K562 (cell line): ENCODE measurements around the gene DROSHA. TPM values are rescaled to one million over a fixed set of nuclear protein-coding genes. Genes with fewer than 3 reads are reported as not detected.

Source experiments
- ATAC-seq: fragments of 200-7000 bp; cut with Tn5 transposase; 3 replicates; pipeline ENCODE4 v1.9.1; 2020; ENCODE audit warnings: moderate library complexity
- BruUV-seq: library from RNA; stranded (reverse); fragments of 400-500 nt; replicated peaks from 2 replicates; lab custom pipeline; 2021; lab: Mats Ljungman, UMichigan
- CTCF ChIA-PET: fragments of 300-600 bp; formaldehyde crosslinking; extraction: SDS; loops from one replicate; lab custom pipeline; 2021; ENCODE audit warnings: low intra/inter-chr PET ratio; lab: Yijun Ruan, JAX
- POLR2A ChIA-PET: fragments of 300-600, 350-650 bp; sonication (Branson Sonifier 250); formaldehyde crosslinking; extraction: SDS; loops from one replicate; lab custom pipeline; 2021; ENCODE audit warnings: antibody characterized with exemption, inconsistent platforms; lab: Yijun Ruan, JAX
- DNase-seq, 4 experiments: peaks; one replicate each; pipeline versions ENCODE4 v3.0.0 to v3.0.0-alpha.2; 2011 to 2018; ENCODE audit warnings: low spot score in 3 of 4, mixed read lengths in 3 of 4; ENCODE audit errors: extremely low read depth in 1 of 4
- FAIRE-seq: peaks from 2 replicates; lab custom pipeline; 2011; peaks lifted over from hg19 to GRCh38; lab: Jason Lieb, UNC
- H2AFZ ChIP-seq: 2 replicates; pipeline ENCODE4 v1.6.0; 2011; ENCODE audit warnings: low read depth, low read length, control low read depth, inconsistent platforms
- H3K27ac ChIP-seq: fragments of 200-600 bp; 3 replicates; pipeline ENCODE4 v1.8.0; 2011; ENCODE audit warnings: low read depth, mild to moderate bottlenecking, control low read depth, inconsistent platforms, low read length, moderate library complexity, mixed read lengths; ENCODE audit errors: extremely low read depth
- H3K27me3 ChIP-seq, 2 experiments: fragments of 300-600 bp in 1 of 2; 2 replicates in 1 of 2; 3 replicates in 1 of 2; pipeline versions ENCODE4 v1.6.0 to v1.8.0; 2011; ENCODE audit warnings: inconsistent platforms in 2 of 2, low read length in 2 of 2, mild to moderate bottlenecking in 1 of 2, mixed read lengths in 1 of 2, moderate library complexity in 1 of 2; ENCODE audit not compliant: control insufficient read depth in 2 of 2, insufficient read depth in 2 of 2
- H3K36me3 ChIP-seq: fragments of 300-600 bp; 3 replicates; pipeline ENCODE4 v1.8.0; 2011; ENCODE audit warnings: mild to moderate bottlenecking, low read length, inconsistent platforms; ENCODE audit not compliant: control insufficient read depth, insufficient read depth
- H3K4me1 ChIP-seq, 2 experiments: fragments of 200-600 bp in 1 of 2; replicated peaks in 1 of 2; 2 replicates in 1 of 2; 3 replicates in 1 of 2; pipeline versions ENCODE4 v1.5.1 to v1.8.0; 2011; ENCODE audit warnings: inconsistent platforms in 2 of 2, low read length in 2 of 2, mild to moderate bottlenecking in 1 of 2, mixed read lengths in 1 of 2, moderate library complexity in 1 of 2; ENCODE audit not compliant: control insufficient read depth in 2 of 2, insufficient read depth in 2 of 2
- H3K4me2 ChIP-seq: 2 replicates; pipeline ENCODE4 v1.6.1; 2011; ENCODE audit warnings: low read length, control low read depth, inconsistent platforms, mixed read lengths; ENCODE audit not compliant: insufficient read depth
- H3K4me3 ChIP-seq: fragments of 200-600 bp; sonication (generic), shearing (Covaris generic); 2 replicates; pipeline ENCODE4 v1.5.1; 2016; ENCODE audit warnings: control low read depth, inconsistent platforms
- H3K79me2 ChIP-seq: fragments of 200-600 bp; 3 replicates; pipeline ENCODE4 v1.8.0; 2011; ENCODE audit warnings: low read length, inconsistent platforms; ENCODE audit not compliant: control insufficient read depth, insufficient read depth
- H3K9ac ChIP-seq, 2 experiments: 2 replicates each; pipeline versions ENCODE4 v1.6.0 to v1.6.1; 2011; ENCODE audit warnings: low read depth in 2 of 2, low read length in 2 of 2, control low read depth in 1 of 2, inconsistent platforms in 1 of 2, mild to moderate bottlenecking in 1 of 2, mixed read lengths in 1 of 2; ENCODE audit not compliant: insufficient read depth in 1 of 2
- H3K9me1 ChIP-seq: one replicate; pipeline ENCODE4 v1.6.0; 2011; ENCODE audit warnings: inconsistent platforms, mild to moderate bottlenecking, low read length, moderate library complexity; ENCODE audit not compliant: control insufficient read depth, insufficient read depth
- H3K9me3 ChIP-seq: replicated peaks from 2 replicates; pipeline ENCODE4 v1.5.1; 2011; ENCODE audit warnings: low read depth, low read length, inconsistent platforms; ENCODE audit not compliant: control insufficient read depth, insufficient read depth
- H4K20me1 ChIP-seq: replicated peaks from 2 replicates; pipeline ENCODE4 v1.6.1; 2011; ENCODE audit warnings: low read length, inconsistent platforms, mixed read lengths; ENCODE audit not compliant: control insufficient read depth, insufficient read depth
- HDAC1 ChIP-seq, 2 experiments: fragments of 450-650 bp; IDR thresholded peaks; 2 replicates each; pipeline ENCODE4 v1.6.1; 2016 to 2017; ENCODE audit warnings: inconsistent platforms in 1 of 2, mild to moderate bottlenecking in 1 of 2, moderate library complexity in 1 of 2
- KDM2B ChIP-seq: fragments of 250-450 bp; sonication (Bioruptor Pico); IDR thresholded peaks from 2 replicates; pipeline ENCODE4 v1.8.0; 2021; ENCODE audit warnings: mild to moderate bottlenecking, moderate library complexity
- L3MBTL2 ChIP-seq: fragments of 450-650 bp; IDR thresholded peaks from 2 replicates; pipeline ENCODE4 v1.6.1; 2016; ENCODE audit warnings: mild to moderate bottlenecking, moderate library complexity
- NR1H2 ChIP-seq: sonication (generic); formaldehyde crosslinking; IDR thresholded peaks from 2 replicates; pipeline ENCODE4 v1.4.0; 2020; ENCODE audit warnings: mild to moderate bottlenecking, missing genetic modification reagents
- RERE ChIP-seq: sonication (generic); formaldehyde crosslinking; IDR thresholded peaks from 2 replicates; pipeline ENCODE4 v1.8.0; 2023; ENCODE audit warnings: missing genetic modification reagents, mild to moderate bottlenecking, borderline replicate concordance
- SMARCA4 ChIP-seq: fragments of 450-650 bp; IDR thresholded peaks from 2 replicates; pipeline ENCODE4 v1.6.1; 2016
- ZNF639 ChIP-seq, 2 experiments: fragments of 200-800 bp in 1 of 2; sonication (Bioruptor generic) in 1 of 2; sonication (generic) in 1 of 2; formaldehyde crosslinking in 1 of 2; IDR thresholded peaks in 1 of 2; conservative IDR thresholded peaks in 1 of 2; 2 replicates each; pipeline versions ENCODE4 v1.5.0 to v1.6.1; 2016 to 2020; ENCODE audit warnings: missing compliant biosample characterization in 1 of 2, missing genetic modification characterization in 1 of 2, missing genetic modification reagents in 1 of 2
- ZZZ3 ChIP-seq: fragments of 450-650 bp; IDR thresholded peaks from 2 replicates; pipeline ENCODE4 v1.6.1; 2016; ENCODE audit warnings: antibody characterized with exemption, mild to moderate bottlenecking, moderate library complexity
- WGBS: fragments of 100-300 bp; shearing (Covaris generic); methylation state at CpG from one replicate; pipeline ENCODE4 v1.1.6; 2016; ENCODE audit warnings: low coverage, mixed read lengths; ENCODE audit not compliant: insufficient coverage; ENCODE audit errors: missing lambda C conversion rate; 5-methylcytosine and 5-hydroxymethylcytosine counted together
- in situ Hi-C: fragments of 300-500 bp; cut with MboI; formaldehyde crosslinking; loops from 4 replicates; pipeline ENCODE4 v1.15.0; 2018; ENCODE audit warnings: inconsistent platforms, mixed read lengths
- intact Hi-C: fragments of 100-400 bp; cut with micrococcal nuclease; formaldehyde crosslinking; loops from 2 replicates; pipeline ENCODE4 v1.14.2; 2022
- polyA plus RNA-seq, 8 experiments: library from polyadenylated mRNA; depleted of rRNA in 4 of 8; stranded (reverse) in 5 of 8; unstranded in 3 of 8; fragments of >200 nt; fragmentation: Nextera tagmentation in 2 of 8; fragmentation: Illumina TruSeq in 1 of 8; extraction: Ambion mirVana in 2 of 8; extraction: Trizol in 1 of 8; gene quantifications; 2 replicates each; pipeline versions ENCODE4 v1.2.1 to v1.2.3, GENCODE V29; 2011 to 2014; ENCODE audit warnings: inconsistent platforms in 1 of 8, missing spikeins in 1 of 8
- total RNA-seq, 7 experiments: library from RNA; depleted of rRNA in 6 of 7; stranded (reverse); fragments of >200 nt in 6 of 7; fragmentation: Illumina TruSeq in 2 of 7; extraction: Trizol in 2 of 7; gene quantifications; 2 replicates each; pipeline versions ENCODE4 v1.2.1 to v1.2.3, GENCODE V29; 2011 to 2021; ENCODE audit warnings: low replicate concordance in 1 of 7

DROSHA gene
- total and polyA plus RNA-seq, 9 of the 15 experiments (the other 6 are each of a cell fraction or from before 2014, with no cell fraction given) = 52.5 to 109 (median 68.9) TPM

- TF ChIP-seq ZNF639 (CRISPR knock-in tag; conservative IDR thresholded peaks at IDR 0.05 in 1 of 2, IDR thresholded peaks at IDR 0.05 in 1 of 2) = peak in 1 of 2 experiments; percentile 74; a peak in 2 of 4 replicates
These were observed 170.0 kb downstream of the DROSHA start (continued) for GRCh38 chr5:31361704-31362528.

GRCh38 chr5:31361234-31361633 lies 170.7 kb downstream of the DROSHA start:
- BruUV-seq = no TSS peak

More at GRCh38 chr5:31361234-31361633, 170.7 kb downstream of the DROSHA start:
- DNase-seq = no peak
- Histone ChIP-seq H3K27me3 (no peaks in the 10 kb centered on the region; a peak in 1 of 5 replicates), H3K36me3 (no peaks in the 10 kb centered on the region), H3K4me2 (no peak overlapping the region), H3K9ac (no peak overlapping the region), H3K27ac (no peak overlapping the region), H3K9me1 (no peaks in the 10 kb centered on the region), H3K4me3 (no peak overlapping the region), H3K9me3 (no peaks in the 10 kb centered on the region), H2AFZ (no peak overlapping the region)
- ChIA-PET POLR2A (no interaction called here), CTCF (no interaction called here)
- 0% methylated on average over 1 of the region's 1 CpG for WGBS
- in situ Hi-C loops = no loop called here
- intact Hi-C loops = no loop called here
- TF ChIP-seq HDAC1 (IDR thresholded peaks at IDR 0.05) = no peak
- TF ChIP-seq ZZZ3 = no peak
- TF ChIP-seq KDM2B (CRISPR knock-in tag) = no peak
- TF ChIP-seq SMARCA4 = no peak
- TF ChIP-seq NR1H2 (CRISPR knock-in tag) = no peak
- TF ChIP-seq L3MBTL2 = no peak
- TF ChIP-seq RERE (CRISPR knock-in tag) = no peak
- TF ChIP-seq, all 486 proteins: peak for 0
- ATAC-seq (no peak), FAIRE-seq (no peak)
- no peaks in the 10 kb centered on the region for H4K20me1 ChIP-seq
- no peaks in the 10 kb centered on the region for H3K79me2 ChIP-seq
- H3K4me1 ChIP-seq = no peaks in the 10 kb centered on the region
